Measurements from ENCODE around the gene RSL24D1. TPM values are rescaled to one million over a fixed set of nuclear protein-coding genes. Genes with fewer than 3 reads are reported as not detected.

Gene RSL24D1
- total and polyA plus RNA-seq, 2 of the 4 experiments (the other 2 are of a cell fraction), result 36.5 to 36.7 TPM

GRCh38 chr15:55132672-55133071 is 64.1 kb downstream of the RSL24D1 start:
- no peak overlapping the region for H3K56ac ChIP-seq (ENCODE audit: extremely low read depth, insufficient read depth, low read length)
- no peak overlapping the region for H2AK5ac ChIP-seq (ENCODE audit: low read depth, low read length)
- no peak overlapping the region for H3K4me3 ChIP-seq (ENCODE audit: insufficient read depth, low read depth, low read length)
- CTCF ChIA-PET, result no interaction called here
- no peaks in the 10 kb centered on the region for H3K36me3 ChIP-seq (ENCODE audit: control insufficient read depth, insufficient read depth, low read length)
- no peak overlapping the region for H2AFZ ChIP-seq (replicated peaks; ENCODE audit: low read length, poor library complexity)
- H3K9me1 ChIP-seq (ENCODE audit: insufficient read depth, low read length), result no peaks in the 10 kb centered on the region
- H3K14ac ChIP-seq (replicated peaks; ENCODE audit: low read depth, low read length), result no peak overlapping the region
- no peak overlapping the region for H3K27ac ChIP-seq (ENCODE audit: insufficient read depth, low read length)
- H2BK15ac ChIP-seq (ENCODE audit: low read depth, low read length), result no peak overlapping the region
- in situ Hi-C loops (cut with MboI; ENCODE audit: low sequenced_read_pairs), result no loop called here
- no peak overlapping the region for H3K4me2 ChIP-seq (ENCODE audit: low read depth, low read length)
- no peak overlapping the region for H4K5ac ChIP-seq (ENCODE audit: low read depth, low read length)
- no peak overlapping the region for H2BK120ac ChIP-seq (ENCODE audit: low read depth, low read length)
- no peak overlapping the region for H3K9ac ChIP-seq (ENCODE audit: low read depth, low read length)
- ATAC-seq (ENCODE audit: low read depth), result no peak
- H3K18ac ChIP-seq (ENCODE audit: low read depth, low read length), result no peak overlapping the region
- no CpG with 5 or more reads among the region's 2 CpGs for WGBS, 2 experiments (ENCODE audit: extremely low coverage in 2 of 2, insufficient read length in 1 of 2)
- H4K20me1 ChIP-seq (ENCODE audit: insufficient read depth, low read length), result no peaks in the 10 kb centered on the region
- H2BK5ac ChIP-seq (ENCODE audit: low read depth, low read length, poor library complexity, severe bottlenecking), result no peak overlapping the region
- H3K4ac ChIP-seq (ENCODE audit: low read depth, low read length), result no peak overlapping the region
- H3K79me1 ChIP-seq (ENCODE audit: low read depth in 1 of 2, low read length in 2 of 2), result no peaks in the 10 kb centered on the region
- H2BK20ac ChIP-seq (ENCODE audit: low read depth, low read length), result no peak overlapping the region
- intact Hi-C loops (cut with micrococcal nuclease), result no loop called here
- TF ChIP-seq, protein P1, sequence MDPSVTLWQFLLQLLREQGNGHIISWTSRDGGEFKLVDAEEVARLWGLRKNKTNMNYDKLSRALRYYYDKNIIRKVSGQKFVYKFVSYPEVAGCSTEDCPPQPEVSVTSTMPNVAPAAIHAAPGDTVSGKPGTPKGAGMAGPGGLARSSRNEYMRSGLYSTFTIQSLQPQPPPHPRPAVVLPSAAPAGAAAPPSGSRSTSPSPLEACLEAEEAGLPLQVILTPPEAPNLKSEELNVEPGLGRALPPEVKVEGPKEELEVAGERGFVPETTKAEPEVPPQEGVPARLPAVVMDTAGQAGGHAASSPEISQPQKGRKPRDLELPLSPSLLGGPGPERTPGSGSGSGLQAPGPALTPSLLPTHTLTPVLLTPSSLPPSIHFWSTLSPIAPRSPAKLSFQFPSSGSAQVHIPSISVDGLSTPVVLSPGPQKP (IDR thresholded peaks at IDR 0.05; ENCODE audit: borderline replicate concordance, low read depth, low read length), result no peak
- TF ChIP-seq, protein P2, sequence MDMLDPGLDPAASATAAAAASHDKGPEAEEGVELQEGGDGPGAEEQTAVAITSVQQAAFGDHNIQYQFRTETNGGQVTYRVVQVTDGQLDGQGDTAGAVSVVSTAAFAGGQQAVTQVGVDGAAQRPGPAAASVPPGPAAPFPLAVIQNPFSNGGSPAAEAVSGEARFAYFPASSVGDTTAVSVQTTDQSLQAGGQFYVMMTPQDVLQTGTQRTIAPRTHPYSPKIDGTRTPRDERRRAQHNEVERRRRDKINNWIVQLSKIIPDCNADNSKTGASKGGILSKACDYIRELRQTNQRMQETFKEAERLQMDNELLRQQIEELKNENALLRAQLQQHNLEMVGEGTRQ (IDR thresholded peaks at IDR 0.05; ENCODE audit: low read depth, low read length), result no peak
- no peak for TF ChIP-seq BHLHE40 (IDR thresholded peaks at IDR 0.05; ENCODE audit: low read depth, low read length)
- no peak for TF ChIP-seq POLR2A (IDR thresholded peaks at IDR 0.05; ENCODE audit: low read depth, low read length)
- TF ChIP-seq FOS (IDR thresholded peaks at IDR 0.05; ENCODE audit: low read depth, low read length), result no peak
- no peak for TF ChIP-seq CHD1 (IDR thresholded peaks at IDR 0.05; ENCODE audit: low read depth, low read length)
- TF ChIP-seq RCOR1 (IDR thresholded peaks at IDR 0.05; ENCODE audit: insufficient replicate concordance, low read length), result no peak
- TF ChIP-seq RFX5 (IDR thresholded peaks at IDR 0.05; ENCODE audit: low read depth, low read length), result no peak
- TF ChIP-seq RAD21 (IDR thresholded peaks at IDR 0.05; ENCODE audit: low read length), result no peak
- TF ChIP-seq MAZ (IDR thresholded peaks at IDR 0.05; ENCODE audit: borderline replicate concordance, low read depth, low read length), result no peak
- no peak for TF ChIP-seq NFE2L2 (IDR thresholded peaks at IDR 0.05; ENCODE audit: low read depth, low read length)
- H2AK9ac ChIP-seq (replicated peaks; ENCODE audit: low read depth, low read length, poor library complexity), result no peak overlapping the region
- no peaks in the 10 kb centered on the region for H3K9me3 ChIP-seq (ENCODE audit: control insufficient read depth, insufficient read depth, low read length)
- POLR2A ChIA-PET (ENCODE audit: unreplicated experiment), result interaction anchor here (0.5 kb wide), 1 partner anchor 61 kb away, joined by 3 read pairs; no protein-coding TSS in a partner anchor
- dilution Hi-C loops (cut with HindIII; ENCODE audit: low sequenced_read_pairs, unreplicated experiment), result no loop called here
- no peaks in the 10 kb centered on the region for H3K4me1 ChIP-seq (ENCODE audit: control insufficient read depth, insufficient read depth, low read length)
- H3K27me3 ChIP-seq (ENCODE audit: control insufficient read depth, insufficient read depth, low read length), result no peaks in the 10 kb centered on the region
- H4K8ac ChIP-seq (ENCODE audit: low read depth in 2 of 2, low read length in 2 of 2), result no peak overlapping the region
- DNase-seq, result no peak
- no peak overlapping the region for H3K23ac ChIP-seq (ENCODE audit: low read depth, low read length)
- no peak overlapping the region for H4K91ac ChIP-seq (ENCODE audit: insufficient read depth, low read depth, low read length)
- BruUV-seq (replicated peaks), result no TSS peak

All from IMR-90 (cell line).